ENCODE data around the gene SPCS1. TPM values are rescaled to one million over a fixed set of nuclear protein-coding genes. Genes with fewer than 3 reads are reported as not detected.

Gene SPCS1
- polyA plus RNA-seq, 1 of the 3 experiments (the other 2 are of a cell fraction), result 191 TPM

- CTCF ChIA-PET, result interaction anchor here (2.0 kb wide), 1 partner anchor 208 kb away, joined by 6 read pairs; no protein-coding TSS in a partner anchor
- 63% methylated on average over 1 of the region's 1 CpG for WGBS (ENCODE audit: low lambda C conversion rate)
- no peak overlapping the region for H2AFZ ChIP-seq (ENCODE audit: low read depth)
Observed at GRCh38 chr3:52679811-52680210, 26.1 kb upstream of the SPCS1 start.

GRCh38 chr3:52681596-52681995 is 24.3 kb upstream of the SPCS1 start:
- DNase-seq, result no peak
- Histone ChIP-seq H3K9ac (0 out of 2 replicates have a peak overlapping the region, but pooled peaks have one; percentile 3), H3K9me3 (no peaks in the 10 kb centered on the region), H3F3A (replicated peaks; ENCODE audit: insufficient read depth) (peaks cover 5% of the 10 kb centered on the region), H4K20me1 (ENCODE audit: insufficient read depth) (no peaks in the 10 kb centered on the region), H3K9me2 (no peaks in the 10 kb centered on the region), H3K36me3 (replicated peaks in 1 of 2; ENCODE audit: control insufficient read depth in 1 of 2, insufficient read depth in 2 of 2, low read length in 1 of 2) (peaks cover 38 to 41% of the 10 kb centered on the region in 2 experiments), H3K4me2 (no peak overlapping the region; the same call in 1 of the 2 replicates), H2AFZ (ENCODE audit: low read depth) (no peak overlapping the region), H3K4me3 (ENCODE audit: low read depth in 2 of 2, low read length in 1 of 2) (no peak overlapping the region), H3K27ac (ENCODE audit: low read depth in 2 of 2, low read length in 1 of 2) (peak overlapping the region; percentile 11 to 50; a peak in 2 of 4 replicates), H3K79me2 (ENCODE audit: insufficient read depth) (peaks cover 93% of the 10 kb centered on the region), H3K4me1 (ENCODE audit: control insufficient read depth in 1 of 2, insufficient read depth in 2 of 2, low read depth in 1 of 2, low read length in 1 of 2) (peaks cover 0 to 4% of the 10 kb centered on the region in 2 experiments; a peak in 1 of 4 replicates), H3K27me3 (ENCODE audit: insufficient read depth) (no peaks in the 10 kb centered on the region)
- CTCF ChIA-PET, result interaction anchor here (0.8 to 1.1 kb wide), 3 partner anchors 146 to 254 kb away, joined by 3 to 8 read pairs (median 3); no protein-coding TSS in a partner anchor
- POLR2A ChIA-PET, result no interaction called here
- TF ChIP-seq TEAD4 (IDR thresholded peaks at IDR 0.05; ENCODE audit: borderline replicate concordance, insufficient read depth) (no peak), RFX5 (IDR thresholded peaks at IDR 0.05; ENCODE audit: low read length) (no peak), FOSL2 (IDR thresholded peaks at IDR 0.05; ENCODE audit: borderline replicate concordance, low read depth) (no peak), EP300 (IDR thresholded peaks at IDR 0.05; ENCODE audit: borderline replicate concordance in 1 of 2, low read depth in 1 of 2, low read length in 1 of 2) (no peak), EZH2phosphoT487 (IDR thresholded peaks at IDR 0.05; ENCODE audit: borderline replicate concordance, low read depth) (no peak), USF1 (IDR thresholded peaks at IDR 0.05; ENCODE audit: borderline replicate concordance, low read depth) (no peak), MAX (IDR thresholded peaks at IDR 0.05; ENCODE audit: low read depth) (no peak), FOXJ3 (CRISPR knock-in tag; IDR thresholded peaks at IDR 0.05) (no peak), CHD2 (IDR thresholded peaks at IDR 0.05; ENCODE audit: low read length, partially characterized antibody) (no peak)
- WGBS (ENCODE audit: low lambda C conversion rate), result 94% methylated on average over 3 of the region's 3 CpGs

More at GRCh38 chr3:52679811-52680210, 26.1 kb upstream of the SPCS1 start:
- H3K9me2 ChIP-seq, result no peaks in the 10 kb centered on the region
- POLR2A ChIA-PET, result no interaction called here
- TF ChIP-seq MEF2A (IDR thresholded peaks at IDR 0.05; ENCODE audit: borderline replicate concordance, low read depth) (no peak), RCOR1 (IDR thresholded peaks at IDR 0.05; ENCODE audit: low read length) (no peak), EZH2phosphoT487 (IDR thresholded peaks at IDR 0.05; ENCODE audit: borderline replicate concordance, low read depth) (no peak), ELF1 (IDR thresholded peaks at IDR 0.05) (no peak), EP300 (IDR thresholded peaks at IDR 0.05; ENCODE audit: borderline replicate concordance in 1 of 2, low read depth in 1 of 2, low read length in 1 of 2) (no peak), GATA2 (CRISPR knock-in tag; IDR thresholded peaks at IDR 0.05) (no peak), NRF1 (IDR thresholded peaks at IDR 0.05; ENCODE audit: low read depth, low read length) (no peak), SIN3A (IDR thresholded peaks at IDR 0.05; ENCODE audit: borderline replicate concordance, low read depth, low read length) (no peak), FOXJ3 (CRISPR knock-in tag; IDR thresholded peaks at IDR 0.05) (no peak), ZBTB33 (IDR thresholded peaks at IDR 0.05; ENCODE audit: borderline replicate concordance, low read depth) (no peak), USF1 (IDR thresholded peaks at IDR 0.05; ENCODE audit: borderline replicate concordance, low read depth) (no peak)
- H3K79me2 ChIP-seq (ENCODE audit: insufficient read depth), result peaks cover 94% of the 10 kb centered on the region
- H3K36me3 ChIP-seq (replicated peaks in 1 of 2; ENCODE audit: control insufficient read depth in 1 of 2, insufficient read depth in 2 of 2, low read length in 1 of 2), result peaks cover 50 to 51% of the 10 kb centered on the region in 2 experiments
- H3K4me1 ChIP-seq (ENCODE audit: control insufficient read depth in 1 of 2, insufficient read depth in 2 of 2, low read depth in 1 of 2, low read length in 1 of 2), result peaks cover 0 to 4% of the 10 kb centered on the region in 2 experiments; a peak in 1 of 4 replicates
- no peaks in the 10 kb centered on the region for H3K27me3 ChIP-seq (ENCODE audit: insufficient read depth)
- no peak for DNase-seq
- H3F3A ChIP-seq (replicated peaks; ENCODE audit: insufficient read depth), result peaks cover 5% of the 10 kb centered on the region
- no peak overlapping the region for H3K9ac ChIP-seq
- no peaks in the 10 kb centered on the region for H4K20me1 ChIP-seq (ENCODE audit: insufficient read depth)
- peak overlapping the region in 1 of 2 experiments; percentile 24; a peak in 2 of 4 replicates for H3K27ac ChIP-seq (ENCODE audit: low read depth in 2 of 2, low read length in 1 of 2)
- H3K4me2 ChIP-seq, result no peak overlapping the region
- no peak overlapping the region for H3K4me3 ChIP-seq (ENCODE audit: low read depth in 2 of 2, low read length in 1 of 2)
- no peaks in the 10 kb centered on the region for H3K9me3 ChIP-seq
